Measurements from ENCODE around the gene CYP4F3. TPM values are rescaled to one million over a fixed set of nuclear protein-coding genes. Genes with fewer than 3 reads are reported as not detected.

Gene CYP4F3
- total RNA-seq, 1 donor from 2014 or later, result not detected

DNA sequence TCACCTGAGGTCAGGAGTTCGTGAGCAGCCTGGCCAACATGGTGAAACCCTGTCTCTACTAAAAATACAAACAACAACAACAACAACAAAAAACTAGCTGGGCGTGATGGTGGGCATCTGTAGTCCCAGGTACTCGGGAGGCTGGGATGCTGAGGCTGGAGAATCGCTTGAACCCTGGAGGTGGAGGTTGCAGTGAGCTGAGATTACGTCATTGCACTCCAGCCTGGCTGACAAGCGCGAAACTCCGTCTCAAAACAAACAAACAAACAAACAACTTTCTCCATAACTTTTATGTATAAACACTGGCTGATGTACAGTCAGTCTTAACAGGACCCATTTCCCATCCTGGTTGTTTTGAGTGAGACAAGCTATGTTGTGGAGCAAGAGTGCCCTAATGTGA, 31.4 kb upstream of the CYP4F3 start:
- intact Hi-C loops (cut with micrococcal nuclease), result no loop called here
- CTCF ChIA-PET, result no interaction called here
- H3K36me3 Mint-ChIP-seq (ENCODE audit: low read depth), result no peaks in the 10 kb centered on the region

DNA sequence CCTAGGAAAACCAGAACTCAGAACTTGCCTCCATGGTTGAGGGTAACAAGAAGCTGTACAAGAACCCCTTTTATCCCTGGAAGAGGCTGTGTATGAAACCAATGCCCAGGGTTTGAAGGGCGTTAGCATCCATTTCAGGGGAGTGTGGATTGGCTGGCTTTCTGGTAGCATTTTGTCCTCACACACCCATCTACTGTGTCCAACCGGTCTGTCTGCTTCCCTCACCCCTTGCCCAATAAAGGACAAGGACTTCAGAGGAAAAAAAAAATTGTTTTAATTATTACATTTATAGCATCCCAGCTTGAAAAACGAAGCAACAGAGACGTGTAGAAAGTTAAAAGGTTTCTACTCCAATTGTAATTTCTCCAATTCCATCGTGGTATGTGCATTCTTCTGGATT, 28.4 kb upstream of the CYP4F3 start:
- POLR2A ChIA-PET, result no interaction called here
- no peak overlapping the region for H3K27ac Mint-ChIP-seq
- no peaks in the 10 kb centered on the region for H3K4me1 Mint-ChIP-seq
- H3K27me3 Mint-ChIP-seq, result peaks cover 16% of the 10 kb centered on the region
- ATAC-seq (ENCODE audit: low read depth) (no peak), DNase-seq (no peak)
- no peak overlapping the region for H3K4me3 Mint-ChIP-seq
- H3K36me3 Mint-ChIP-seq (ENCODE audit: low read depth), result no peaks in the 10 kb centered on the region
- CTCF ChIA-PET, result no interaction called here
- no peaks in the 10 kb centered on the region for H3K9me3 Mint-ChIP-seq
- intact Hi-C loops (cut with micrococcal nuclease), result no loop called here
- TF ChIP-seq, protein P1, sequence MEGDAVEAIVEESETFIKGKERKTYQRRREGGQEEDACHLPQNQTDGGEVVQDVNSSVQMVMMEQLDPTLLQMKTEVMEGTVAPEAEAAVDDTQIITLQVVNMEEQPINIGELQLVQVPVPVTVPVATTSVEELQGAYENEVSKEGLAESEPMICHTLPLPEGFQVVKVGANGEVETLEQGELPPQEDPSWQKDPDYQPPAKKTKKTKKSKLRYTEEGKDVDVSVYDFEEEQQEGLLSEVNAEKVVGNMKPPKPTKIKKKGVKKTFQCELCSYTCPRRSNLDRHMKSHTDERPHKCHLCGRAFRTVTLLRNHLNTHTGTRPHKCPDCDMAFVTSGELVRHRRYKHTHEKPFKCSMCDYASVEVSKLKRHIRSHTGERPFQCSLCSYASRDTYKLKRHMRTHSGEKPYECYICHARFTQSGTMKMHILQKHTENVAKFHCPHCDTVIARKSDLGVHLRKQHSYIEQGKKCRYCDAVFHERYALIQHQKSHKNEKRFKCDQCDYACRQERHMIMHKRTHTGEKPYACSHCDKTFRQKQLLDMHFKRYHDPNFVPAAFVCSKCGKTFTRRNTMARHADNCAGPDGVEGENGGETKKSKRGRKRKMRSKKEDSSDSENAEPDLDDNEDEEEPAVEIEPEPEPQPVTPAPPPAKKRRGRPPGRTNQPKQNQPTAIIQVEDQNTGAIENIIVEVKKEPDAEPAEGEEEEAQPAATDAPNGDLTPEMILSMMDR (IDR thresholded peaks at IDR 0.05), result no peak

More for the DNA sequence above, 31.4 kb upstream of the CYP4F3 start:
- no peak for DNase-seq
- H3K27me3 Mint-ChIP-seq, result peaks cover 7% of the 10 kb centered on the region
- no peak overlapping the region for H3K4me3 Mint-ChIP-seq
- no peaks in the 10 kb centered on the region for H3K4me1 Mint-ChIP-seq
- no peak for ATAC-seq (ENCODE audit: low read depth)
- TF ChIP-seq, protein P1 (IDR thresholded peaks at IDR 0.05), result no peak
- no peak overlapping the region for H3K27ac Mint-ChIP-seq
- POLR2A ChIA-PET, result no interaction called here
- H3K9me3 Mint-ChIP-seq, result no peaks in the 10 kb centered on the region

DNA sequence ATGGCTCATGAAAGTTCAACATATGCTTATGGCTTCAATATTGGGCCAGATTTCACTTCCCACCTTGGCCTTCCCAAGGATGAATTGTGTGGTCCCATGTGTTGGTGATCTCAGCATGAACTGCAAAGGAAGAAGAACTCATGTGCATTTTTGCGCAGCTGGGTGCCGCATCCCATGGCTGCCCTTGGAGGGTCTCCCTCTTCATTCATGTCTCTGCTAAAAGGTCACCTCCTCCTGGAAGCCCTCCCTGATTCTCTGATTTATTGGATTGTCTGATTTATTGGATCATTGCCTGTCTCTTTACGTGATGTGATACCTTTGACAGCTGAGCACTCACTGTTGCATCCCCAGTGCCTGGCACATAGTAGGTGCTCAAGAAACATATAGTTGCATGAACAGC, 27.4 kb upstream of the CYP4F3 start:
- ChIA-PET CTCF (no interaction called here), POLR2A (no interaction called here)
- TF ChIP-seq, protein P1 (IDR thresholded peaks at IDR 0.05), result no peak
- no peaks in the 10 kb centered on the region for H3K4me1 Mint-ChIP-seq
- no peak for DNase-seq
- ATAC-seq (ENCODE audit: low read depth), result no peak
- no peaks in the 10 kb centered on the region for H3K36me3 Mint-ChIP-seq (ENCODE audit: low read depth)
- peaks cover 18% of the 10 kb centered on the region for H3K27me3 Mint-ChIP-seq
- H3K9me3 Mint-ChIP-seq, result no peaks in the 10 kb centered on the region
- H3K27ac Mint-ChIP-seq, result no peak overlapping the region
- intact Hi-C loops (cut with micrococcal nuclease), result no loop called here
- no peak overlapping the region for H3K4me3 Mint-ChIP-seq

DNA sequence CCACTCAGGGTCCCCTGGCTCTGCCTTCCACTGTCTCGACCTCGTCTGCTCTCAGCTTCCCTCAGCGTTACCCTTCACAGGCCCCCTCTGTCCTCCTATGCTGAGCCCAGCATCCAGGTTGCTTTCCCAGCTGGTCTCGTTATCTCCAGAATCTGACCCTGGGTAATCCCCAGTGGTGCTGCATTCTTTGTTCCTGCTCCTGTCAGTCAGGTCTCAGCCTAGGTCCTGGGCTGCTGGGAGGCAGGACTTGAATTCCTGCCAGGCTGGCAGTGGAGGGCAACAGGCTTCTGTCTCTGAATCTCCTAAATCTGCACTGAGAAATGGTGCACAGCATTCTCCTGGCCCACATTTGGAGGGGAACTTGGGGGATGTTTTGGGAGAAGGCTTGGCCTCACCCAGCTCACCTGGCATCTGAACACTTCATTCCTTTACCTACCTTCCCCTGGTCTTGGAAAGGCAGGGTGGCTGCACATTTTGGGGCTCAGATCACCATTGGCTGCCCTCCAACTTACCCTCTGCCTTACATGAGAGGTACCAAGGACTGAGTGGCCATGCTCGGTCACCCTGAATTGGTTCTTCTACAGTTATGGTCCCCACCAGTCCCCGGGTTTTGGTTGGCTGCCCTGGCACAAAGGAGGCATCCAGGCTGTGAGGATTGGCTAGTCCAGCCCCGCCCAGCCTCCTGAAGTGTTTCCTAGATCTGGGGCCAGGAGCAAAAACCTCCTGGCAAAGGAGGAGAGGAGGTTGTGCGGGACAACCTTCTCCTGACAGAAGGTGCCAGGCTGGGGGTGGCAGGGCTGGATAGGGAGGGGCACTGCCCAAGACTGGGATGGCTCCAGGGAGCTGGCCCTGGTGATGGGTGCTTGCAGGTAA, 26.0 kb upstream of the CYP4F3 start, which contains the start of gene CYP4F8:
TSS of gene CYP4F8 (plus strand) at position 712 of the 873 bp plus-strand sequence. CDS start 399 bp downstream, outside the sequence.
- H3K27ac Mint-ChIP-seq, result no peak within 1 kb of the TSS
- intact Hi-C loops (cut with micrococcal nuclease), result no loop called here
- TF ChIP-seq, protein P1 (IDR thresholded peaks at IDR 0.05), result no peak

DNA sequence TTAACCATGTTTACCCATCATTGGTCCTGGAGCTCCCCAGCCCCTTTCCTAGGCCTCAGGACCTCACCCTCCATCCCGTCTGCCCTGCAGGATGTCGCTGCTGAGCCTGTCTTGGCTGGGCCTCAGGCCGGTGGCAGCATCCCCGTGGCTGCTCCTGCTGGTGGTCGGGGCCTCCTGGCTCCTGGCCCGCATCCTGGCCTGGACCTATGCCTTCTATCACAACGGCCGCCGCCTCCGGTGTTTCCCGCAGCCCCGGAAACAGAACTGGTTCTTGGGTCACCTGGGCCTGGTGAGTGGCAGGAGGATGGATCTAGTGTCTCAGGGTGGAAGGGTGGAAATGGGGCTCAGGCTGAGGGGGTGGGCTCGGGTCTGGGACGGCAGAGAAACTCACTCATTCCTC, 25.2 kb upstream of the CYP4F3 start:
- TF ChIP-seq, protein P1 (IDR thresholded peaks at IDR 0.05), result no peak
- CTCF ChIA-PET, result no interaction called here
- Mint-ChIP-seq H3K27ac (no peak overlapping the region), H3K9me3 (no peaks in the 10 kb centered on the region), H3K4me3 (no peak overlapping the region), H3K36me3 (ENCODE audit: low read depth) (no peaks in the 10 kb centered on the region), H3K4me1 (no peaks in the 10 kb centered on the region), H3K27me3 (peaks cover 24% of the 10 kb centered on the region)
- intact Hi-C loops (cut with micrococcal nuclease), result no loop called here
- ATAC-seq (ENCODE audit: low read depth) (no peak), DNase-seq (no peak)
- POLR2A ChIA-PET, result no interaction called here

More for the DNA sequence above, 26.0 kb upstream of the CYP4F3 start, which contains the start of gene CYP4F8:
- no peak for ATAC-seq (ENCODE audit: low read depth)
- POLR2A ChIA-PET, result no interaction called here
- CTCF ChIA-PET, result no interaction called here
- Mint-ChIP-seq H3K4me1 (no peaks in the 10 kb centered on the region), H3K9me3 (no peaks in the 10 kb centered on the region), H3K36me3 (ENCODE audit: low read depth) (no peaks in the 10 kb centered on the region), H3K4me3 (no peak within 1 kb of the TSS), H3K27me3 (peaks cover 26% of the 10 kb centered on the region)
- no peak for DNase-seq
